Measurements from ENCODE around the gene STK39.
A peak's percentile ranks its signal among the peaks of the same experiment; 100 is the strongest.
"Not testable (repeated sequence)": the region's sequence is repeated elsewhere in the genome, so short reads cannot be mapped to it uniquely, and the experiment has no call there.

The STK39 gene

GRCh38 chr2:168132389-168132788 is 115.0 kb downstream of the STK39 start:
- Histone ChIP-seq H3K9me3 (no peaks in the 10 kb centered on the region), H3K27ac (no peak overlapping the region), H3K4me3 (no peak overlapping the region), H3K9ac (no peak overlapping the region), H3K36me3 (peaks cover 87% of the 10 kb centered on the region), H3K4me1 (peaks cover 31% of the 10 kb centered on the region), H4K20me1 (no peaks in the 10 kb centered on the region; the same call in 1 of the 2 replicates), H3K27me3 (no peaks in the 10 kb centered on the region), H3K4me2 (no peak overlapping the region)
- no peak for TF ChIP-seq Cebpa-rat (IDR thresholded peaks at IDR 0.05)

- no peak overlapping the region for H3K4me3 ChIP-seq
- peaks cover 21% of the 10 kb centered on the region for H3K4me1 ChIP-seq
- H3K9ac ChIP-seq = no peak overlapping the region
- no peak for TF ChIP-seq Cebpa-rat (IDR thresholded peaks at IDR 0.05)
- no peak overlapping the region for H3K27ac ChIP-seq
- no peaks in the 10 kb centered on the region for H3K27me3 ChIP-seq
- peaks cover 96% of the 10 kb centered on the region for H3K36me3 ChIP-seq
- H3K4me2 ChIP-seq = 0 out of 2 replicates have a peak overlapping the region, but pooled peaks have one; percentile 22
- H4K20me1 ChIP-seq = no peaks in the 10 kb centered on the region; the same call in 1 of the 2 replicates
- H3K9me3 ChIP-seq = no peaks in the 10 kb centered on the region
Measured at GRCh38 chr2:168130346-168130745, 117.0 kb downstream of the STK39 start.

- H3K36me3 ChIP-seq = peaks cover 96% of the 10 kb centered on the region
- H4K20me1 ChIP-seq = no peaks in the 10 kb centered on the region; the same call in 1 of the 2 replicates
- H3K4me1 ChIP-seq = peaks cover 21% of the 10 kb centered on the region
- no peak overlapping the region for H3K27ac ChIP-seq
- H3K9ac ChIP-seq = no peak overlapping the region
- no peak for TF ChIP-seq Cebpa-rat (IDR thresholded peaks at IDR 0.05)
- no peak overlapping the region for H3K4me2 ChIP-seq
- peaks cover 5% of the 10 kb centered on the region for H3K9me3 ChIP-seq
- H3K4me3 ChIP-seq = no peak overlapping the region
- no peaks in the 10 kb centered on the region for H3K27me3 ChIP-seq
Measured at GRCh38 chr2:168127371-168127770, 120.0 kb downstream of the STK39 start.

- not testable (repeated sequence) for H3K27ac ChIP-seq, H3K9me3 ChIP-seq, H3K4me3 ChIP-seq, H4K20me1 ChIP-seq, H3K4me2 ChIP-seq, H3K27me3 ChIP-seq, H3K9ac ChIP-seq
- Histone ChIP-seq H3K4me1 (peaks cover 46% of the 10 kb centered on the region), H3K36me3 (peaks cover 81% of the 10 kb centered on the region)
Measured at GRCh38 chr2:168122210-168122609, 125.2 kb downstream of the STK39 start.

GRCh38 chr2:168120730-168121129 is 126.7 kb downstream of the STK39 start:
- H3K9ac ChIP-seq = no peak overlapping the region
- H3K4me2 ChIP-seq = peak overlapping the region; percentile 80; the same call in 1 of the 2 replicates
- peaks cover 46% of the 10 kb centered on the region for H3K4me1 ChIP-seq
- no peaks in the 10 kb centered on the region for H4K20me1 ChIP-seq
- no peaks in the 10 kb centered on the region for H3K27me3 ChIP-seq
- TF ChIP-seq Cebpa-rat (IDR thresholded peaks at IDR 0.05) = no peak
- no peak overlapping the region for H3K4me3 ChIP-seq
- 0 out of 2 replicates have a peak overlapping the region, but pooled peaks have one; percentile 11 for H3K27ac ChIP-seq
- H3K9me3 ChIP-seq = peaks cover 9% of the 10 kb centered on the region
- H3K36me3 ChIP-seq = peaks cover 79% of the 10 kb centered on the region

- Histone ChIP-seq H3K27me3 (no peaks in the 10 kb centered on the region), H3K36me3 (peaks cover 79% of the 10 kb centered on the region), H3K27ac (peak overlapping the region; percentile 55; the same call in 1 of the 2 replicates), H3K4me1 (peaks cover 46% of the 10 kb centered on the region), H3K4me3 (no peak overlapping the region), H3K4me2 (peak overlapping the region; percentile 80), H3K9ac (no peak overlapping the region), H3K9me3 (peaks cover 9% of the 10 kb centered on the region), H4K20me1 (no peaks in the 10 kb centered on the region)
- TF ChIP-seq Cebpa-rat (IDR thresholded peaks at IDR 0.05) = no peak
Measured at GRCh38 chr2:168120310-168120709, 127.1 kb downstream of the STK39 start.

- no peaks in the 10 kb centered on the region for H3K27me3 ChIP-seq
- H3K9me3 ChIP-seq = peaks cover 9% of the 10 kb centered on the region
- no peak overlapping the region for H3K9ac ChIP-seq
- peak overlapping the region; percentile 55; the same call in 1 of the 2 replicates for H3K27ac ChIP-seq
- H3K4me1 ChIP-seq = peaks cover 47% of the 10 kb centered on the region
- peak overlapping the region; percentile 80 for H3K4me2 ChIP-seq
- H3K4me3 ChIP-seq = no peak overlapping the region; the same call in 1 of the 2 replicates
- H3K36me3 ChIP-seq = peaks cover 79% of the 10 kb centered on the region
- no peaks in the 10 kb centered on the region for H4K20me1 ChIP-seq
- no peak for TF ChIP-seq Cebpa-rat (IDR thresholded peaks at IDR 0.05)
Measured at GRCh38 chr2:168119515-168120141, 127.8 kb downstream of the STK39 start.

GRCh38 chr2:168118733-168119514 is 128.5 kb downstream of the STK39 start:
- no peak for TF ChIP-seq Cebpa-rat (IDR thresholded peaks at IDR 0.05)
- no peaks in the 10 kb centered on the region for H3K27me3 ChIP-seq
- H3K27ac ChIP-seq = peak overlapping the region; percentile 55; the same call in 1 of the 2 replicates

GRCh38 chr2:168116448-168116847 is 130.9 kb downstream of the STK39 start:
- H4K20me1 ChIP-seq = no peaks in the 10 kb centered on the region
- no peak overlapping the region for H3K9ac ChIP-seq
- peaks cover 5% of the 10 kb centered on the region; the same call in 1 of the 2 replicates for H3K9me3 ChIP-seq
- H3K36me3 ChIP-seq = peaks cover 78% of the 10 kb centered on the region
- TF ChIP-seq Cebpa-rat (IDR thresholded peaks at IDR 0.05) = no peak
- no peak overlapping the region for H3K27ac ChIP-seq
- H3K27me3 ChIP-seq = no peaks in the 10 kb centered on the region
- H3K4me2 ChIP-seq = no peak overlapping the region
- H3K4me1 ChIP-seq = peaks cover 45% of the 10 kb centered on the region
- H3K4me3 ChIP-seq = no peak overlapping the region

More at GRCh38 chr2:168118733-168119514, 128.5 kb downstream of the STK39 start:
- H3K4me1 ChIP-seq = peaks cover 51% of the 10 kb centered on the region
- no peaks in the 10 kb centered on the region for H4K20me1 ChIP-seq
- H3K4me2 ChIP-seq = peak overlapping the region; percentile 80
- H3K9me3 ChIP-seq = peaks cover 9% of the 10 kb centered on the region
- H3K4me3 ChIP-seq = peak overlapping the region; percentile 20; the same call in 1 of the 2 replicates
- H3K36me3 ChIP-seq = peaks cover 79% of the 10 kb centered on the region
- peak overlapping the region; percentile 48 for H3K9ac ChIP-seq

GRCh38 chr2:168114619-168115018 is 132.8 kb downstream of the STK39 start:
- no peak overlapping the region for H3K4me2 ChIP-seq
- peaks cover 28% of the 10 kb centered on the region for H3K4me1 ChIP-seq
- H3K9me3 ChIP-seq = peaks cover 5% of the 10 kb centered on the region; the same call in 1 of the 2 replicates
- H3K4me3 ChIP-seq = no peak overlapping the region
- H3K9ac ChIP-seq = no peak overlapping the region
- no peaks in the 10 kb centered on the region for H3K27me3 ChIP-seq
- H4K20me1 ChIP-seq = no peaks in the 10 kb centered on the region
- H3K36me3 ChIP-seq = peaks cover 75% of the 10 kb centered on the region
- H3K27ac ChIP-seq = no peak overlapping the region
- no peak for TF ChIP-seq Cebpa-rat (IDR thresholded peaks at IDR 0.05)
